ENCODE data around the gene ACTL9.
"Not testable (repeated sequence)": the region's sequence is repeated elsewhere in the genome, so short reads cannot be mapped to it uniquely, and the experiment has no call there.

DNA sequence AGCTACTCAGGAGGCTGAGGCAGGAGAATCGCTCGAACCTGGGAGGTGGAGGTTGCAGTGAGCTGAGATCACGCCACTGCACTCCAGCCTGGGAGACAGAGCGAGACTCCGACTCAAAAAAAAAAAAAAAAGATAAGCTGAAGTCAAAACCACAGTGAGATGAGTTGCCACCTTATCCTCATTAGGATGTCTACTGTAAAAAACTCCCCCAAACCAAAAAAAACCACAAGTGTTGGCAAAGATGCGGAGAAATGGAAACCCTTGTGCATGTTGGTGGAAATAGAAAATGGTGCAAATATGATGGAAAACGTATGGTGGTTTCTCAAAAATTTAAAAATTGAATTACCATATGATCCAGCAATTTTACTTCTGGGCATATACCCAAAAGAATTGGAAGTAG, 11.7 kb upstream of the ACTL9 start:
- TF ChIP-seq, protein P1, sequence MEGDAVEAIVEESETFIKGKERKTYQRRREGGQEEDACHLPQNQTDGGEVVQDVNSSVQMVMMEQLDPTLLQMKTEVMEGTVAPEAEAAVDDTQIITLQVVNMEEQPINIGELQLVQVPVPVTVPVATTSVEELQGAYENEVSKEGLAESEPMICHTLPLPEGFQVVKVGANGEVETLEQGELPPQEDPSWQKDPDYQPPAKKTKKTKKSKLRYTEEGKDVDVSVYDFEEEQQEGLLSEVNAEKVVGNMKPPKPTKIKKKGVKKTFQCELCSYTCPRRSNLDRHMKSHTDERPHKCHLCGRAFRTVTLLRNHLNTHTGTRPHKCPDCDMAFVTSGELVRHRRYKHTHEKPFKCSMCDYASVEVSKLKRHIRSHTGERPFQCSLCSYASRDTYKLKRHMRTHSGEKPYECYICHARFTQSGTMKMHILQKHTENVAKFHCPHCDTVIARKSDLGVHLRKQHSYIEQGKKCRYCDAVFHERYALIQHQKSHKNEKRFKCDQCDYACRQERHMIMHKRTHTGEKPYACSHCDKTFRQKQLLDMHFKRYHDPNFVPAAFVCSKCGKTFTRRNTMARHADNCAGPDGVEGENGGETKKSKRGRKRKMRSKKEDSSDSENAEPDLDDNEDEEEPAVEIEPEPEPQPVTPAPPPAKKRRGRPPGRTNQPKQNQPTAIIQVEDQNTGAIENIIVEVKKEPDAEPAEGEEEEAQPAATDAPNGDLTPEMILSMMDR (IDR thresholded peaks at IDR 0.05), result not testable (repeated sequence)
- TF ChIP-seq EZH2 (IDR thresholded peaks at IDR 0.05), result not testable (repeated sequence)

Measured in neural progenitor cell (in vitro differentiated cells).